WTC11 (cell line): ENCODE data around the gene TACC2. TPM values are rescaled to one million over a fixed set of nuclear protein-coding genes. Genes with fewer than 3 reads are reported as not detected.

ENCODE experiments used
- ATAC-seq: fragments of 200-7000 bp; cut with Tn5 transposase; 2 replicates; pipeline ENCODE4 v1.10.0; 2021; ENCODE audit warnings: mild to moderate bottlenecking, moderate library complexity
- CTCF ChIA-PET: fragments of 300-600 bp; sonication (Branson Sonifier 250); formaldehyde crosslinking; loops from one replicate; lab custom pipeline; 2021; ENCODE audit warnings: antibody characterized with exemption; lab: Charles Lee
- POLR2A ChIA-PET: fragments of 350-600 bp; sonication (Branson Sonifier 250); formaldehyde crosslinking; loops from one replicate; lab custom pipeline; 2021; ENCODE audit warnings: antibody characterized with exemption; lab: Charles Lee
- DNase-seq: peaks from one replicate; pipeline ENCODE4 v3.0.0; 2021; ENCODE audit warnings: low spot score
- H3K27ac Mint-ChIP-seq: 2 replicates; pipeline ENCODE4 v1.8.0; 2021; ENCODE audit warnings: mixed read lengths
- H3K27me3 Mint-ChIP-seq: 2 replicates; pipeline ENCODE4 v1.8.0; 2021; ENCODE audit warnings: low read depth, mild to moderate bottlenecking, moderate library complexity, mixed read lengths
- H3K36me3 Mint-ChIP-seq: 2 replicates; pipeline ENCODE4 v1.8.0; 2021; ENCODE audit warnings: mixed read lengths
- H3K4me1 Mint-ChIP-seq: 2 replicates; pipeline ENCODE4 v1.8.0; 2022; ENCODE audit warnings: mixed read lengths
- H3K4me3 Mint-ChIP-seq: 2 replicates; pipeline ENCODE4 v1.8.0; 2021; ENCODE audit warnings: mild to moderate bottlenecking, moderate library complexity, mixed read lengths
- H3K9me3 Mint-ChIP-seq: 2 replicates; pipeline ENCODE4 v1.8.0; 2021; ENCODE audit warnings: mixed read lengths
- ELF4 ChIP-seq: sonication (generic); formaldehyde crosslinking; IDR thresholded peaks from 2 replicates; pipeline ENCODE4 v1.8.1; 2022; ENCODE audit warnings: low read depth, mild to moderate bottlenecking, moderate library complexity, missing genetic modification reagents
- EMX1 ChIP-seq: fragments of 250-450 bp; sonication (Bioruptor Pico); IDR thresholded peaks from 2 replicates; pipeline ENCODE4 v1.8.0; 2021; ENCODE audit warnings: mild to moderate bottlenecking
- FOXJ3 ChIP-seq: sonication (generic); formaldehyde crosslinking; IDR thresholded peaks from 2 replicates; pipeline ENCODE4 v1.9.0; 2021; ENCODE audit warnings: missing genetic modification reagents, mild to moderate bottlenecking, borderline replicate concordance
- GABPB1 ChIP-seq: sonication (generic); formaldehyde crosslinking; IDR thresholded peaks from 2 replicates; pipeline ENCODE4 v1.8.1; 2023; ENCODE audit warnings: mild to moderate bottlenecking, missing genetic modification reagents
- GRHL2 ChIP-seq: fragments of 250-450 bp; sonication (Bioruptor Pico); IDR thresholded peaks from 2 replicates; pipeline ENCODE4 v1.8.0; 2022; ENCODE audit warnings: mild to moderate bottlenecking, moderate library complexity; ENCODE audit not compliant: insufficient replicate concordance, severe bottlenecking
- GTF2I ChIP-seq: fragments of 250-450 bp; sonication (Bioruptor Pico); conservative IDR thresholded peaks from 2 replicates; pipeline ENCODE4 v1.4.0; 2021; ENCODE audit warnings: mild to moderate bottlenecking
- OVOL2 ChIP-seq: fragments of 250-450 bp; sonication (Bioruptor Pico); IDR thresholded peaks from 2 replicates; pipeline ENCODE4 v1.9.0; 2021; ENCODE audit warnings: mild to moderate bottlenecking, borderline replicate concordance
- PRRX2 ChIP-seq: fragments of 250-450 bp; sonication (Bioruptor Pico); IDR thresholded peaks from 2 replicates; pipeline ENCODE4 v1.8.0; 2021; ENCODE audit warnings: mild to moderate bottlenecking
- RELA ChIP-seq: sonication (generic); formaldehyde crosslinking; IDR thresholded peaks from 2 replicates; pipeline ENCODE4 v1.8.1; 2022; ENCODE audit warnings: missing genetic modification reagents, mild to moderate bottlenecking, borderline replicate concordance
- ZNF317 ChIP-seq: sonication (generic); formaldehyde crosslinking; IDR thresholded peaks from 2 replicates; pipeline ENCODE4 v1.8.1; 2023; ENCODE audit warnings: low read depth, mild to moderate bottlenecking, moderate library complexity, missing genetic modification reagents, borderline replicate concordance
- total RNA-seq: library from RNA; stranded (reverse); gene quantifications from 3 replicates; pipeline ENCODE4 v1.2.3, GENCODE V29; 2021
- TF ChIP-seq, protein P1 (sequence below): sonication (generic); formaldehyde crosslinking; IDR thresholded peaks from 2 replicates; pipeline ENCODE4 v1.8.1; 2023; ENCODE audit warnings: mild to moderate bottlenecking, moderate library complexity, missing genetic modification reagents
- TF ChIP-seq, protein P2 (sequence below): fragments of 250-450 bp; sonication (Bioruptor Pico); IDR thresholded peaks from 2 replicates; pipeline ENCODE4 v1.9.0; 2021; ENCODE audit warnings: mild to moderate bottlenecking, borderline replicate concordance
- TF ChIP-seq, protein P3 (sequence below): sonication (generic); formaldehyde crosslinking; IDR thresholded peaks from 2 replicates; pipeline ENCODE4 v1.8.0; 2023; ENCODE audit warnings: mild to moderate bottlenecking, missing genetic modification reagents
- TF ChIP-seq, protein P4 (sequence below): sonication (generic); formaldehyde crosslinking; IDR thresholded peaks from 2 replicates; pipeline ENCODE4 v1.8.1; 2022; ENCODE audit warnings: low read depth, missing genetic modification reagents, borderline replicate concordance
- TF ChIP-seq, protein P5 (sequence below): sonication (generic); formaldehyde crosslinking; IDR thresholded peaks from 2 replicates; pipeline ENCODE4 v1.8.0; 2023; ENCODE audit warnings: missing genetic modification reagents, mild to moderate bottlenecking, borderline replicate concordance
- TF ChIP-seq, protein P6 (sequence below): sonication (generic); formaldehyde crosslinking; IDR thresholded peaks from 2 replicates; pipeline ENCODE4 v1.8.0; 2022; ENCODE audit warnings: mild to moderate bottlenecking, missing genetic modification reagents
- TF ChIP-seq, protein P7 (sequence below): sonication (generic); formaldehyde crosslinking; IDR thresholded peaks from 2 replicates; pipeline ENCODE4 v1.8.0; 2022; ENCODE audit warnings: mild to moderate bottlenecking, missing genetic modification reagents

TACC2 gene
- total RNA-seq, 1 experiment from 2014 or later = 28.9 TPM

DNA sequence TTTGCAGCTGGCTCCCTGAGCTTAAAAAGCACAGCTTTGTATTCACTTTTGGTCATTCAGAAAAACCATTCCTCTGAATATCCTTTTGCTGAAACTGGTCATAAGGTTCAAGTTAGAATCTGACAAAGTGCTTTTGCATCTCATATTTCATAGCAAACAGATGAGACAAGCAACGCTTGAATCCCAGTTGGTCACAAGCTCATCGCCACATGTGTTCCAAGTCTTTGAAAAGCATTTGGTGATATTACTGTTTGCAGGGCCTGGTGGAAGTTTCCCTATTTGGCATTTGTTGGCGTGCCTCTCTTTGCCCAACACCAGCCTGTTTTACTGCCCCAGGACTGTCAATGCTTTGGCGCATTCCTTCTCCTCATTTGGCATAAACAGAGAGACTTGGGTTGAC lies 10.3 kb downstream of the TACC2 start:
- Mint-ChIP-seq H3K27me3 (no peaks in the 10 kb centered on the region; the same call in 1 of the 2 replicates), H3K9me3 (peaks cover 37% of the 10 kb centered on the region)
- ATAC-seq = no peak
- POLR2A ChIA-PET = no interaction called here
- no peak for DNase-seq
- TF ChIP-seq ELF4 (CRISPR knock-in tag) = no peak
- TF ChIP-seq PRRX2 (CRISPR knock-in tag) = no peak
- TF ChIP-seq RELA (CRISPR knock-in tag) = no peak
- TF ChIP-seq, protein P1, sequence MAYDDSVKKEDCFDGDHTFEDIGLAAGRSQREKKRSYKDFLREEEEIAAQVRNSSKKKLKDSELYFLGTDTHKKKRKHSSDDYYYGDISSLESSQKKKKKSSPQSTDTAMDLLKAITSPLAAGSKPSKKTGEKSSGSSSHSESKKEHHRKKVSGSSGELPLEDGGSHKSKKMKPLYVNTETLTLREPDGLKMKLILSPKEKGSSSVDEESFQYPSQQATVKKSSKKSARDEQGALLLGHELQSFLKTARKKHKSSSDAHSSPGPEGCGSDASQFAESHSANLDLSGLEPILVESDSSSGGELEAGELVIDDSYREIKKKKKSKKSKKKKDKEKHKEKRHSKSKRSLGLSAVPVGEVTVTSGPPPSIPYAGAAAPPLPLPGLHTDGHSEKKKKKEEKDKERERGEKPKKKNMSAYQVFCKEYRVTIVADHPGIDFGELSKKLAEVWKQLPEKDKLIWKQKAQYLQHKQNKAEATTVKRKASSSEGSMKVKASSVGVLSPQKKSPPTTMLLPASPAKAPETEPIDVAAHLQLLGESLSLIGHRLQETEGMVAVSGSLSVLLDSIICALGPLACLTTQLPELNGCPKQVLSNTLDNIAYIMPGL (CRISPR knock-in tag) = no peak
- no peak for TF ChIP-seq GABPB1 (CRISPR knock-in tag)
- no peak for TF ChIP-seq ZNF317 (CRISPR knock-in tag)
- TF ChIP-seq EMX1 (CRISPR knock-in tag) = no peak
- no peak for TF ChIP-seq GTF2I
- TF ChIP-seq, protein P2, sequence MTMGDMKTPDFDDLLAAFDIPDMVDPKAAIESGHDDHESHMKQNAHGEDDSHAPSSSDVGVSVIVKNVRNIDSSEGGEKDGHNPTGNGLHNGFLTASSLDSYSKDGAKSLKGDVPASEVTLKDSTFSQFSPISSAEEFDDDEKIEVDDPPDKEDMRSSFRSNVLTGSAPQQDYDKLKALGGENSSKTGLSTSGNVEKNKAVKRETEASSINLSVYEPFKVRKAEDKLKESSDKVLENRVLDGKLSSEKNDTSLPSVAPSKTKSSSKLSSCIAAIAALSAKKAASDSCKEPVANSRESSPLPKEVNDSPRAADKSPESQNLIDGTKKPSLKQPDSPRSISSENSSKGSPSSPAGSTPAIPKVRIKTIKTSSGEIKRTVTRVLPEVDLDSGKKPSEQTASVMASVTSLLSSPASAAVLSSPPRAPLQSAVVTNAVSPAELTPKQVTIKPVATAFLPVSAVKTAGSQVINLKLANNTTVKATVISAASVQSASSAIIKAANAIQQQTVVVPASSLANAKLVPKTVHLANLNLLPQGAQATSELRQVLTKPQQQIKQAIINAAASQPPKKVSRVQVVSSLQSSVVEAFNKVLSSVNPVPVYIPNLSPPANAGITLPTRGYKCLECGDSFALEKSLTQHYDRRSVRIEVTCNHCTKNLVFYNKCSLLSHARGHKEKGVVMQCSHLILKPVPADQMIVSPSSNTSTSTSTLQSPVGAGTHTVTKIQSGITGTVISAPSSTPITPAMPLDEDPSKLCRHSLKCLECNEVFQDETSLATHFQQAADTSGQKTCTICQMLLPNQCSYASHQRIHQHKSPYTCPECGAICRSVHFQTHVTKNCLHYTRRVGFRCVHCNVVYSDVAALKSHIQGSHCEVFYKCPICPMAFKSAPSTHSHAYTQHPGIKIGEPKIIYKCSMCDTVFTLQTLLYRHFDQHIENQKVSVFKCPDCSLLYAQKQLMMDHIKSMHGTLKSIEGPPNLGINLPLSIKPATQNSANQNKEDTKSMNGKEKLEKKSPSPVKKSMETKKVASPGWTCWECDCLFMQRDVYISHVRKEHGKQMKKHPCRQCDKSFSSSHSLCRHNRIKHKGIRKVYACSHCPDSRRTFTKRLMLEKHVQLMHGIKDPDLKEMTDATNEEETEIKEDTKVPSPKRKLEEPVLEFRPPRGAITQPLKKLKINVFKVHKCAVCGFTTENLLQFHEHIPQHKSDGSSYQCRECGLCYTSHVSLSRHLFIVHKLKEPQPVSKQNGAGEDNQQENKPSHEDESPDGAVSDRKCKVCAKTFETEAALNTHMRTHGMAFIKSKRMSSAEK (CRISPR knock-in tag) = no peak
- TF ChIP-seq, all 79 proteins: peak for 0
- peaks cover 18% of the 10 kb centered on the region for H3K4me1 Mint-ChIP-seq
- CTCF ChIA-PET = no interaction called here
- H3K4me3 Mint-ChIP-seq = no peak overlapping the region
- no peak overlapping the region for H3K27ac Mint-ChIP-seq
- H3K36me3 Mint-ChIP-seq = peaks cover 19% of the 10 kb centered on the region

DNA sequence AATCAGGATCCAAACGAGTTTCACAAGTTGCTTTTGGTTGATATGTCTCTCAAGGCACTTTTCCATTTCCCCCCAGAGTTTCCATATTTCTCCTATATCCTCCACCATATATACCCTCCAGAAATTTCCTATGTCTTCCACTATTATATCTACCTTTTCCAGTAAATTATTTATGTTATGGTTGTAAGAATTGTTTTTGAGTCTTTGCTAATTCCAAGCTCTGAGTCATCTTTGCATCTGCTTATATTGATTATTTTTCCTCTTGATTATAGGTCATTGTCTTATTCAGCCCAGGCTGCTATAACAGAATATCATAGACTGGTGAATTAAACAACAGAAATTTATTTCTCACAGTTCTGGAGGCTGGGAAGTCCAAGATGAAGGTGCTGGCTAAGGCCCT lies 12.7 kb downstream of the TACC2 start:
- no peaks in the 10 kb centered on the region; the same call in 1 of the 2 replicates for H3K27me3 Mint-ChIP-seq
- no peak overlapping the region for H3K27ac Mint-ChIP-seq
- no peaks in the 10 kb centered on the region for H3K4me1 Mint-ChIP-seq
- POLR2A ChIA-PET = no interaction called here
- H3K36me3 Mint-ChIP-seq = peaks cover 19% of the 10 kb centered on the region
- H3K9me3 Mint-ChIP-seq = peaks cover 40% of the 10 kb centered on the region
- no peak for DNase-seq
- H3K4me3 Mint-ChIP-seq = no peak overlapping the region
- CTCF ChIA-PET = no interaction called here
- no peak for ATAC-seq
- TF ChIP-seq, protein P3, sequence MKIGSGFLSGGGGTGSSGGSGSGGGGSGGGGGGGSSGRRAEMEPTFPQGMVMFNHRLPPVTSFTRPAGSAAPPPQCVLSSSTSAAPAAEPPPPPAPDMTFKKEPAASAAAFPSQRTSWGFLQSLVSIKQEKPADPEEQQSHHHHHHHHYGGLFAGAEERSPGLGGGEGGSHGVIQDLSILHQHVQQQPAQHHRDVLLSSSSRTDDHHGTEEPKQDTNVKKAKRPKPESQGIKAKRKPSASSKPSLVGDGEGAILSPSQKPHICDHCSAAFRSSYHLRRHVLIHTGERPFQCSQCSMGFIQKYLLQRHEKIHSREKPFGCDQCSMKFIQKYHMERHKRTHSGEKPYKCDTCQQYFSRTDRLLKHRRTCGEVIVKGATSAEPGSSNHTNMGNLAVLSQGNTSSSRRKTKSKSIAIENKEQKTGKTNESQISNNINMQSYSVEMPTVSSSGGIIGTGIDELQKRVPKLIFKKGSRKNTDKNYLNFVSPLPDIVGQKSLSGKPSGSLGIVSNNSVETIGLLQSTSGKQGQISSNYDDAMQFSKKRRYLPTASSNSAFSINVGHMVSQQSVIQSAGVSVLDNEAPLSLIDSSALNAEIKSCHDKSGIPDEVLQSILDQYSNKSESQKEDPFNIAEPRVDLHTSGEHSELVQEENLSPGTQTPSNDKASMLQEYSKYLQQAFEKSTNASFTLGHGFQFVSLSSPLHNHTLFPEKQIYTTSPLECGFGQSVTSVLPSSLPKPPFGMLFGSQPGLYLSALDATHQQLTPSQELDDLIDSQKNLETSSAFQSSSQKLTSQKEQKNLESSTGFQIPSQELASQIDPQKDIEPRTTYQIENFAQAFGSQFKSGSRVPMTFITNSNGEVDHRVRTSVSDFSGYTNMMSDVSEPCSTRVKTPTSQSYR (CRISPR knock-in tag) = no peak
- TF ChIP-seq FOXJ3 (CRISPR knock-in tag) (no peak), GRHL2 (CRISPR knock-in tag) (no peak), OVOL2 (CRISPR knock-in tag) (no peak)
- TF ChIP-seq, protein P4, sequence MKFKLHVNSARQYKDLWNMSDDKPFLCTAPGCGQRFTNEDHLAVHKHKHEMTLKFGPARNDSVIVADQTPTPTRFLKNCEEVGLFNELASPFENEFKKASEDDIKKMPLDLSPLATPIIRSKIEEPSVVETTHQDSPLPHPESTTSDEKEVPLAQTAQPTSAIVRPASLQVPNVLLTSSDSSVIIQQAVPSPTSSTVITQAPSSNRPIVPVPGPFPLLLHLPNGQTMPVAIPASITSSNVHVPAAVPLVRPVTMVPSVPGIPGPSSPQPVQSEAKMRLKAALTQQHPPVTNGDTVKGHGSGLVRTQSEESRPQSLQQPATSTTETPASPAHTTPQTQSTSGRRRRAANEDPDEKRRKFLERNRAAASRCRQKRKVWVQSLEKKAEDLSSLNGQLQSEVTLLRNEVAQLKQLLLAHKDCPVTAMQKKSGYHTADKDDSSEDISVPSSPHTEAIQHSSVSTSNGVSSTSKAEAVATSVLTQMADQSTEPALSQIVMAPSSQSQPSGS (CRISPR knock-in tag) = no peak
- TF ChIP-seq, protein P5, sequence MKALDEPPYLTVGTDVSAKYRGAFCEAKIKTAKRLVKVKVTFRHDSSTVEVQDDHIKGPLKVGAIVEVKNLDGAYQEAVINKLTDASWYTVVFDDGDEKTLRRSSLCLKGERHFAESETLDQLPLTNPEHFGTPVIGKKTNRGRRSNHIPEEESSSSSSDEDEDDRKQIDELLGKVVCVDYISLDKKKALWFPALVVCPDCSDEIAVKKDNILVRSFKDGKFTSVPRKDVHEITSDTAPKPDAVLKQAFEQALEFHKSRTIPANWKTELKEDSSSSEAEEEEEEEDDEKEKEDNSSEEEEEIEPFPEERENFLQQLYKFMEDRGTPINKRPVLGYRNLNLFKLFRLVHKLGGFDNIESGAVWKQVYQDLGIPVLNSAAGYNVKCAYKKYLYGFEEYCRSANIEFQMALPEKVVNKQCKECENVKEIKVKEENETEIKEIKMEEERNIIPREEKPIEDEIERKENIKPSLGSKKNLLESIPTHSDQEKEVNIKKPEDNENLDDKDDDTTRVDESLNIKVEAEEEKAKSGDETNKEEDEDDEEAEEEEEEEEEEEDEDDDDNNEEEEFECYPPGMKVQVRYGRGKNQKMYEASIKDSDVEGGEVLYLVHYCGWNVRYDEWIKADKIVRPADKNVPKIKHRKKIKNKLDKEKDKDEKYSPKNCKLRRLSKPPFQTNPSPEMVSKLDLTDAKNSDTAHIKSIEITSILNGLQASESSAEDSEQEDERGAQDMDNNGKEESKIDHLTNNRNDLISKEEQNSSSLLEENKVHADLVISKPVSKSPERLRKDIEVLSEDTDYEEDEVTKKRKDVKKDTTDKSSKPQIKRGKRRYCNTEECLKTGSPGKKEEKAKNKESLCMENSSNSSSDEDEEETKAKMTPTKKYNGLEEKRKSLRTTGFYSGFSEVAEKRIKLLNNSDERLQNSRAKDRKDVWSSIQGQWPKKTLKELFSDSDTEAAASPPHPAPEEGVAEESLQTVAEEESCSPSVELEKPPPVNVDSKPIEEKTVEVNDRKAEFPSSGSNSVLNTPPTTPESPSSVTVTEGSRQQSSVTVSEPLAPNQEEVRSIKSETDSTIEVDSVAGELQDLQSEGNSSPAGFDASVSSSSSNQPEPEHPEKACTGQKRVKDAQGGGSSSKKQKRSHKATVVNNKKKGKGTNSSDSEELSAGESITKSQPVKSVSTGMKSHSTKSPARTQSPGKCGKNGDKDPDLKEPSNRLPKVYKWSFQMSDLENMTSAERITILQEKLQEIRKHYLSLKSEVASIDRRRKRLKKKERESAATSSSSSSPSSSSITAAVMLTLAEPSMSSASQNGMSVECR (CRISPR knock-in tag) = no peak
- TF ChIP-seq, protein P6, sequence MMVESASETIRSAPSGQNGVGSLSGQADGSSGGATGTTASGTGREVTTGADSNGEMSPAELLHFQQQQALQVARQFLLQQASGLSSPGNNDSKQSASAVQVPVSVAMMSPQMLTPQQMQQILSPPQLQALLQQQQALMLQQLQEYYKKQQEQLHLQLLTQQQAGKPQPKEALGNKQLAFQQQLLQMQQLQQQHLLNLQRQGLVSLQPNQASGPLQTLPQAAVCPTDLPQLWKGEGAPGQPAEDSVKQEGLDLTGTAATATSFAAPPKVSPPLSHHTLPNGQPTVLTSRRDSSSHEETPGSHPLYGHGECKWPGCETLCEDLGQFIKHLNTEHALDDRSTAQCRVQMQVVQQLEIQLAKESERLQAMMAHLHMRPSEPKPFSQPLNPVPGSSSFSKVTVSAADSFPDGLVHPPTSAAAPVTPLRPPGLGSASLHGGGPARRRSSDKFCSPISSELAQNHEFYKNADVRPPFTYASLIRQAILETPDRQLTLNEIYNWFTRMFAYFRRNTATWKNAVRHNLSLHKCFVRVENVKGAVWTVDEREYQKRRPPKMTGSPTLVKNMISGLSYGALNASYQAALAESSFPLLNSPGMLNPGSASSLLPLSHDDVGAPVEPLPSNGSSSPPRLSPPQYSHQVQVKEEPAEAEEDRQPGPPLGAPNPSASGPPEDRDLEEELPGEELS (CRISPR knock-in tag) = no peak
- TF ChIP-seq, protein P7, sequence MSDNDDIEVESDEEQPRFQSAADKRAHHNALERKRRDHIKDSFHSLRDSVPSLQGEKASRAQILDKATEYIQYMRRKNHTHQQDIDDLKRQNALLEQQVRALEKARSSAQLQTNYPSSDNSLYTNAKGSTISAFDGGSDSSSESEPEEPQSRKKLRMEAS (CRISPR knock-in tag) = no peak
